NCI-H69 (cell line): Measurements from ENCODE around the gene CCNH.

Experiments used
- DNase-seq: peaks from one replicate; lab custom pipeline; 2025; lab: John Stamatoyannopoulos, UW

CCNH gene

DNA sequence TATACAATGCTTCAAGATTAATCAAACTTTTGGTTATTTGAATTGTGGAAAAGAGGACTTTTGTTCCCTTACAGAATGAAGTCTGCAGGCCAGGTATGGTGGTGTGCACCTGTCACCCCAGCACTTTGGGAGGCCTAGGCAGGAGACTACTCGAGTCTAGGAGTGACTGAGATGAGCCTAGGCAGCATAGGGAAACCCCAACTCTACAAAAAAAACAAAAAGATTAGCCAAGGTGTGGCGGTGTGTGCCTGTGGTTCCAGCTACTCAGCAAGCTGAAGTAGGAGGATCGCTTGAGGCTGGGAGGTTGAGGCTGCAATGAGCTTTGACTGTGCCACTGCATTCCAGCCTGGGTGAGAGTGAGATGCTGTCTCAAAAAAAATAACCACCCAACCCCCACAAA is 9.3 kb downstream of the CCNH start:
- DNase-seq = no peak

DNA sequence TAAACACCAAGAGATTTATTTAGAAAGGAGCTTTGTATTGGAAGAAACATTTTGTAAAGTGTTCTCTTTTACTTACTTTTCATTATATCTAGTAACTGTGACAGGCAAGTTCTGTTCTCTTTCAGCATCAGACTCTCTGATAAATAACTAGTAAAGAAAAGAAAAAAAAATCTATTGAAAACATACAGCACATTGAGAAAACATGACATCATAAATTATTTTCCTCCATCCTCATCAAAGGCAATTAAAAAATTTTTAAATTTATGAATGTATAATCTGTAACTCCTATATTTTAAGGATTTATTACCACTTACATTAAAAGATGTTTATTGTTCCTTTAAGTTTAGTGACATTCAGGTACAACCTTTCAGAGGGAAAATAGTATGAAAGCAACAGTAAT is 11.1 kb downstream of the CCNH start:
- no peak for DNase-seq

DNA sequence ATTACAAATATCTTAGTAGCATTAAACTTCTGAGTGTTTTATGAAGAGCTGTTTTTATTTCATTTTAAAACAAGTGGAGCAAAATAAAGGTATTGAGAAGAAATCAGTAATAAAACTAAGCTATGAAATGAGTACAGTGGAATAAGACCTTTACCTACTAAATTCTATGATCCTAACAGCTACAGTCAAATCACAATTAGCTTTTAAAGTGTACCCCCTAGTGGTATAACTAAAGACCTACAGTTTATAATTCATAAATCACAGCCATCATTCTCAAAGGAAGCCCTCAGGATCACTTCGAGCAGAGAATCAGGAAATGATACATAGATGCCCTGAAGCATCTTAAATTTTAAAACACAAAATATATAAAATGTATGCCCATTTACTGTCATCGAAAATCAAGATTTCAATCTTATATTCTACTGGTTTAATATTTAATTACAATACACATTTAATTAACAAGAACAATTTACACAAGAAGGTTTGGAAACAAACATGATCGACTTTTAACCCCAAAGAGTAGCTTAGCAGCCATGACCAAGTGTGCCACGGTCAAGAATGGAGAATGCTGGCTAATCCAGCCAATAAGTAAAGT is 12.3 kb downstream of the CCNH start:
- DNase-seq = peak; percentile 71

DNA sequence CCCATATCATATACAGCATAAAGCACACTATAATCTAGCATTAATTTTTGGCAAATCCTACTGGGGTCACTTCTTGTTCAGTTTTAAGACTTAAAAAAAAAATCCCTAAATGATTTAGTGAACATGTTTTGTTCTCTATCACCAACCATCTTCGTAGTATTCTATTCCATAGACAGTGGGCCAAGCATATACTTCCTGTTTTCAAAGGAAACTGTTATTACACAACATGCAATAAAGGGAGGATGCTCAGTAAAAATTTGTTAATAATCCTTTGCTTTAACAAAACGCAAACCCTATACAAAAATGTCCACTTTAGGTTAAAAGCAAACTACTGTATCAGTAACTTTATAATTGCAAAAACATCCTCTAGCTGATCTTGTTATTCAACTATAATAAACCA is 13.0 kb downstream of the CCNH start:
- no peak for DNase-seq

DNA sequence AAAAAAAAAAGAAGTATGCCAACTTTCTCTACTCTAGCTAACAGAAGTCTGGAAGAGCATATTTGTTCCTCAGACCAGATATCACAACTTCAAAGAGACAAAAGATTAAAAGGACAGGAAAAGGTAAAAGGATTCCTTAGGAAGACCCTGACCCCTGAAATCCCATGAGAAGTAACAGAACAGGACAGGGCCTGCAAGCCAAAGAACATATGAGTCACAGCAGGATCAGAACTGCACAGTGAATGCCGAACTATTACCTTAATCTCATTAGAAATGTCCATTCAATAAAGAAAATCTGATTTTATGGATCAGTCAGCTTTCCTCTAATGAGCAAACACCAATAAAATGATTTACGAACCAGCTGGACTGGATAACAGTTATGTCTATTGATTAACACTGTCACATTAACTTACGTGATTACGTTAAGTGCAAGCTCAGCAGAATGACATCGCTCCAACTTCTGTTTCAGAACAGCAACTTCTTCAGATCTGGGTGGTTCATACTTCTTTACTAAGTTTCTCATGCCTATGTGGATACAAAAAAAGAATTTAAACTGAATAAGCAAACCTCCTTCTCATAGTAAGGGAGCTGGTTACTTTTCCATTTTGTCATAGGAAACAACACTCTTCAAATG is 13.6 kb downstream of the CCNH start:
- DNase-seq = no peak

DNA sequence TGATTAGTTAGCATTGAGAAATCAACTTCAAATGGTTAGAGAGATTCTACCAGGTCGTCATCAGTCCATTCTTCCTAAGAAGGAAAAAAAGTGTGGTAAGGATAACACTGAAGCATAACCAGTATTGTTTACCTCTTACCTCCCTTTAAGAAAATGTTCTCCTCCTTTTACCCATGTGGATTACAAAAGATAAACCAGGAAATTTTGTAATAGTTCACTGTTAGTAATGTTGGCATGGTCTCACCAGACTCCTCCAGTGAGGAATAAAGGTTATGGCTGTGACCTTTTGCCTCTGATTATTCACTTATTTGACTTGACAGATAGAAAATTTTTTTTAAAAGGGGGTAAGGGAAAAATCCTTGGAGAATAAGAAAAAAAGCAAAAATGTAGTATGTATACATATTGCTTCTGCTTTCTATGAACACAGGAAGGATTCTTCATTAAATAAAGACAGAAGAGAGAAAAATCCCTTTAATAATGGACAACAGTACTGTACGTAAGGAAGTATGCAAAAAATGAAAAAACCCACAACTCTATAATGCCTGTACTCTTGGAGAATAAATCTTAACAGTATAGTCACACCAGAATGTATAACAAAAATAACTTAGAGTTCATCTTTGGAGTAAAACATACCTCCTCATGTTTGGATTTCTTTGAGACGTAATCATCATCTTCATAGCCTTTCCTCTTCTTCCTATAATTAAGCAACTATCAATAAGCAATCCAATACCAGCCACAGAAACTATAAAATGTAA is 18.1 kb downstream of the CCNH start:
- no peak for DNase-seq

DNA sequence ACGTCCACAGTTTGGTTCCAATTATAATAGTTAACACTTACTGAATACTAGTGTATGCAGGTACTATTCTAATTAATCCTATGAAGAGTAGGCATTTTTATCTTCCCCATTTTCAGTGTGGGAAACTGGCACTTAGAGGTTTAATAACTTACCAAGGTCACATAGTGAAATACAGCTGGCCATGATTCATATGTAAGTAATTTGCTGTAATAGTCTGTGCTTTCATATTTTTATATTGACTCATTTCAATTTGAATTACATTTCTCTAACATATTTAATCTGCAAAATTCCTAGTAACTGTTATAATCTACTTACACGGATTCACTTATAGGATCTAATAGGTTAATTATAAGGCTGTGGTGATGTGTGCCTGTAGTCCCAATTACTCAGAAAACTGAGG is 19.4 kb downstream of the CCNH start:
- DNase-seq = no peak

DNA sequence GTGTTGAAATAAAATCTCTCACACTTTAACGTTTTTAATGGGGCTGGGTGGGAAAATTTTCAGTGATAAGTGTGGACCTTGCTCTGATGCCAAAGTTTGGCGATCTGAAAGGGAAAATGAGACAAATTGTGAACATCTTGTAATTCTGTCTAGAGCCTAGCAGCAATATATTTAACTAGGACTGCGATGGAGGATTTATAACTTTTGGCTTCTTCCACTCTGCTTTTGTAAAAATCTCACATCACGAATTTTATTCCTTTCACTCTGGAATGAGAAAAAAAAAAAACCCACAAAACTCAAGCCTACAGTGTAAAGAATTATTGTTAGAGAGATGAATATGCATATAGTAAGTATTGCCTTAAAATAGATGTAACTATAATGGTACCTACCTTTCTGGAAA is 19.9 kb downstream of the CCNH start:
- DNase-seq = no peak

DNA sequence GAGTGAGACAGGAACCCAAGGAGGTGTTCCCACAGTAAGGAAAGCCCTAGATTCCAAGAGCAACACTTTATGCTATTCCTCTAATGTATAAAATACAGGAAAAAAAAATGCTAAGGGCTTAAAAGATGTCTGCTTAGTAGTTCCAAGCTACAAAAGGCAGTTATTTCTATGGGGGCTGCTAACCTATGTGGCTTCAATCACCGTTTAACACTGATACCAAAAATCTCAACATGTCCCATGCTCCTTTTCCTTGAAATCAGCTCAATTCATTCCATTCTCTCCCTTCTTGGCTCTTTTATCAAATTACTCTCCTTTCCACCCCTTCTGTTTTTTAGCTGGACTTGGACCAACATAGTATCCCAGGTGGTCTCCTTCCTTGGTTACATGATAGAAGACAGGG is 20.6 kb downstream of the CCNH start:
- DNase-seq = no peak

DNA sequence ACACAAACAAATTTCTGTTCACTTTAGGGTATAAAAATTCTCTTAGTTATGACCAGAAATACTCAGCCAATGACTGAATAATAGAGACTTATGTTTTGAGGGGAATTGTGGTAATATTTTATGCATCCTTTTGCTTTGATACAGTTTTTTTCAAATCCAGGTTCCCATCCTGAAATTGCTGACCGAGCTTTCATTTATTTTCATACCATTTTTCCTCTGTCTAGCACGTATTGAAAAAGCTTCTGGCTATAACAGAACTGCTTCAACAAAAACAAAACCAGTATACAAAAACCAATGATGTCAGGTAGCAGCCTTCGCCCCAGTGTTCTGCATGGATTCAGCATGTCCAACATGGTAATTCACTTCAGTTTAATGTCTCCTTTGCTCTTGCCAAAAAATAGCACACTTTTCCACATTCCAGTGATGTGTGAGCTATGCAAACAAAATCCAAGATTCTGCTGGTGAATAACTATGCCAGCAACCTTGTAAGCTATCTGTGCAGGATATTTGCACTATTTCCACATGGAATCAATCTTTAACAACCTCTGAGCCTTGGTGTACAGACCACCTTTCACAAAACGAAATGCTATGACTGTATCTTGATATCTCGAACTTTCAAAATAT is 22.0 kb downstream of the CCNH start:
- no peak for DNase-seq

DNA sequence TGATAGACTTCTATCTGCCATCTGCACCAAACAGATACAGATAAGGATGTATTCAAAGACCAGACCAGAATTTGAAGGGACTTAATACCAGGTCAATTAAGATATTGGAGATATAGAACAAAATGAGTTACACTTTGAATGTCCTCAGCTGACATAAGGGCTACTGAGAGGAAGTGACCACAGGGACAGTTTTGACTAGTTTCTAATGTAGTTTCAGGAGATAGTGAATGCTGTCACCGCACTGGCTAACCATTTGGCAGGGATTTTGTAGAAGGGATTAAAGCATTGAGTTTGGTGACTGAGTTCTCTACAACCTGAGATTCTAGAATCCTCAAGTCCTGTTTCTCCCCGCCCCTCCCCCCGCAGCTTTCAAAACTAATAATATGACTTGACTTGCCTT is 22.7 kb downstream of the CCNH start:
- no peak for DNase-seq

DNA sequence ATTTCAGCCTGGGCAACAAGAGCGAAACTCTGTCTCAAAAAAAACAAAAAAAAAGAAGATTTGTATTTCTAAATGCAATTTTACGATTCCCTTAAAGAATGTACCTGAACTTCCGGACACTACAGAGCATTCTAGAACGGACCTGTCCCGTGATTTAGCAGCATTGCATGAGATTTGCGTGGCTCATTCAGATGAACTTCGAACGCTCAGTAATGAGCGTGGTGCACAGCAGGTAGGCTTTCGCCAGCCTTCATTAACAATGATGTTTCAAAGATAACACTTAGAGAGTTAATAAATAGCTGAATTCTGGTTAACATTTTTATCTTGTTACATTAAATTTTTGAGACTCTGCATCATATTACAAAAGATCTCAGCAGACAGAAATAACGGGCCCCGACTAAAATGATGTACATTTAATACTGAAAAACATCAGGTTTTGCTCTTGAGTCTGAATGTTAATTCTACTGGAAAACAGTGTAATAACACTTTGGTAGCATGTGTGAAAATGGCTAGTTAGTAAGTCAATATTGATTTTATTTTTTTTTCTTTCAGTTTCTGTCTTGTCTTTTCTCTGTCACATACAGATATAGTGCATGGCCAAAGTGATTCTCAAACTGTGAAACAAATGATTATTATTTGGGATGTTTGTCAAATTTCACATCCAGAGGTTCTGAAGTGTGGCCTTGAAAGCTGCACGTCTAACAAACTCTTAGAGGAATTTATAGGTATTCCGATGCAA is 23.3 kb downstream of the CCNH start:
- DNase-seq = no peak

DNA sequence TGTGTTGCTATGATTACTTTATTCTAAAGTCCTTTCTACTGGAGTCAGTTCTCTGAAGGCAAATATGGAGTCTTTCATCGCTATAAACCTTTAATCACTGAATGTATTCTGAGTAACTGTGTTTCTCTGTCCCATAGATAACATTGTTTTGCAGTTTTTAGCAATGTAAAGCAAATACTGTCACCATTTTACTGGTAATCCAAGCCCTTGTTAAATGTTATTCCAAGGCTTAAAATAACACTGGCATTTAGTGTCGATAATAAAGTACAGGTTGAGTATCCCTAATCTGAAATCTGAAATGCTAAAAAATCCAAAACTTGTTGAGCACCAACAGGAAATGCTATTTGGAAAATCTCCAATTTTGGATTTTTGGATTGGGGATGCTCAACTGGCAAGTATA is 24.6 kb downstream of the CCNH start:
- no peak for DNase-seq

DNA sequence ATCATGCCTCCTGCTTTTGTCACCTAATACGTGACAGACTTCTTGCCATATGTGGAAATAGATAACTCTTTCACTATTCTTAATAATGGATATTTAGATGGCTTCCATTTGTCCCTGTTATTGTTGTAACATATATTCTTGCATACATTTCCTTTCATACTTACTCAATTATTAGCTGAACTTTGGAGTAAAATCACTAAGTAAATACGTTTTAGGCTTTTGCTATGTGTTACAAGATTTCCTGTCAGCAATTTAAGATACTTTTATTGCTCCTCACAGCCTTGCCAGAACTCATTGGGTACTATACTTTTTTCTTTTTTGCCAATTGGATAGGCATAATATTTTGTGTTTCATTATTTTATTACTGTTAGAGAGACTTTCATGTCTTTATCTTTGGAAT is 26.9 kb downstream of the CCNH start:
- DNase-seq = no peak

DNA sequence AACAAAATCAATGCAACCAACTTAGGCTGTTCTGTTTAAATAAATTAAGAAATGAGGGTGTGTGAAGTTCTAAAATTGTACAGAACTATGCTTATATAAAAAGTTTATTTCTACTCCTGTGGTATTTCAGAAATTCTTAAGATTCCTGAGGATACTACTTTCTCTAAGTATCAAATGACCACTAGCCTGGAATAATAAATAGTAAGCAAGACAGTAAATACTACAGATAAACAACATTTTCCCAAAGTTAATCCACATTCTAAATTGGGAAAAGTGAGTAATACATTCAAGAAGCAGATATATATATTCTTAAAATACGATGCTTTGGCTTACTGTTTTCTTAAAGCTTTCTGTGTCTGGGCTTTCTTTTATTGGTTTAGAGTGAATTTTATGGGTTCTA is 29.5 kb downstream of the CCNH start:
- no peak for DNase-seq

DNA sequence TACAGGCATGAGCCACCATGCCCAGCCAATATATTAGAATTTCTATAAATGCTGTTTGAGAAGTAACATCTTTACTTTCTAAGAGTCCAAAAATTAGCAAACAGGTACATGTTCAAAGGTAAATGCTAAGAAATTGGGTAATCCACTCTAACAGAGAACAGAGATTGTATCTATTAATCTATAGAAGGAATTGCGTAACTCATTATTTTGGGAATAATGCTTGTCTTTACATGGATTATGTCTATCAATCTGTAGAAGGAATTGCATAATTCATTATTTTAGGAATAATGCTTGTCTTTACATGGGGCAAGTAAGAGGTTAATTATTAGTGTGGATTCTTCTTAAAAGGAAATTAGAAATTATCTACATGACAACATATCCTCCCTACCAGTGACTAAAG is 30.5 kb downstream of the CCNH start:
- no peak for DNase-seq

DNA sequence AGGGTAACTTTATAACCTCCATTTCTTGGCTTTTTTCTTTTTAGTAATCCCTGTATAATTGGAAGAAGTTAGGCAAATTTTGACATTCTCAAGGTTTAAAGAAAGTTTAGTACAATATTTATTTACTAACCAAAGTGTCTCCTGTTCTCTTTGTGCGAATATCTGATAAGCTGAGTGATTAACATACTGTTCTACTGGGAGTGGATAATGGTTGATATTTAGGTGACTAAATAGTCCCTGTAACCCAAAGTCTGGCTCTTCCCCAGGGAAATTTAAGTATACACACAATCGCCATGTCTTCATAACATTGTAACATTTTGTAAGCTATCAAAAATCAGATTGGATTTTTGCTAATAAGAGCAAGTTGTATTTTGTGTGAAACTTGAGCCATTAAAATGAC is 40.0 kb downstream of the CCNH start:
- no peak for DNase-seq

DNA sequence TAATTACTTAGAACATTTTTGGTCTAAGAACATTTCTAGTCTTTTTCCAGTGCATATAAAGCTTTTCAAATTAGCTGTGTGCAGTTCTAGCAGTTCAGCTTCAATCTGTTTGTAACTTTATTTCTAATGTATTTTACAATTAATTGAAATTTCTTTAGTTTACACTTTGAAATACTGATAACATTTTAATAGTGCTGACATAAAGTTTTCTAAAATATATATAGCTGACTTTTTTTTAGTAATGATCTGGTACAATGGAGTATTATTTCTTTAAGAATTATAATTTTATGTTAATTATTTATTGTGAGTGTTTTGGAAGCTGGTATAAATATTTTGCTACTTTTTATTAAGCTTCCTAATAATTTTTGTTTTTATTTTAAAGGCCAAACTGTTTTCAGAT is 43.3 kb downstream of the CCNH start:
- no peak for DNase-seq

DNA sequence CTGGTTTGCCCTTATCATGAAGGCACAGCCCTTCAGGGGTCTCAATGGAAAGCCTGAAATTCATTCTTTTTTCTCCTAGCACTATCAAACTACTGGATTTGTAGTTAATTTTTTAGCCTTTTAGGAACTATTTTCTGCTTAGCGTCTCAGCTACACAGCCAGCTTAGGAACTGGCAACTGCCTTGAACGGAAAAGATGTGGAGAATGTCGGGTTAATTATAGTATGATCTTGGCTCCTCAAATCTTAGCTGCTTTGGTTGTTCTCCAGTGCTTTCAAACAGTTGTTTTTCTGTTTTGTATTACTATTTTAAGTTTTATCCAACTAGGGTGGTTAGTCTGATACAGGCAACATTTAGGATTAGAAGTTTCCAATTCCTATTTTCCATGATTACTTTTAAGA is 44.1 kb downstream of the CCNH start:
- no peak for DNase-seq

DNA sequence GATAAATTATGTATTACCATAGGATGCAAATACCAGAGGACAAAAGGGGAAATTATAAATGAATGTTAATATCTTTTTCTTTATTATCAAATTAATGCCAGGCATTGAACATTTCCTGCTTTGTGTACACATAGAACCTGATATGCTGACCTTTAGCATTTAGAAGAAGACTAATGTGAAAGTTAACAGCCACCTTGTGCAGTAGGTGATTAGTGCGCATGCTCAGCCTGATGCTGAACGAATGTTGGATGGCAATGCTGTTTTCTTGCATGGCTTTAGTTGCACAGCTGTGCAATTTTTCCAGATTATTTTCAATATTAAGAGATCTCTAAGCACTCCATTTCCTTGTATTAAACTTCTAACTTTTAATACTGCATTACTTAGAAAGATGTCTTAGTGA is 45.5 kb downstream of the CCNH start:
- DNase-seq = peak; percentile 31

DNA sequence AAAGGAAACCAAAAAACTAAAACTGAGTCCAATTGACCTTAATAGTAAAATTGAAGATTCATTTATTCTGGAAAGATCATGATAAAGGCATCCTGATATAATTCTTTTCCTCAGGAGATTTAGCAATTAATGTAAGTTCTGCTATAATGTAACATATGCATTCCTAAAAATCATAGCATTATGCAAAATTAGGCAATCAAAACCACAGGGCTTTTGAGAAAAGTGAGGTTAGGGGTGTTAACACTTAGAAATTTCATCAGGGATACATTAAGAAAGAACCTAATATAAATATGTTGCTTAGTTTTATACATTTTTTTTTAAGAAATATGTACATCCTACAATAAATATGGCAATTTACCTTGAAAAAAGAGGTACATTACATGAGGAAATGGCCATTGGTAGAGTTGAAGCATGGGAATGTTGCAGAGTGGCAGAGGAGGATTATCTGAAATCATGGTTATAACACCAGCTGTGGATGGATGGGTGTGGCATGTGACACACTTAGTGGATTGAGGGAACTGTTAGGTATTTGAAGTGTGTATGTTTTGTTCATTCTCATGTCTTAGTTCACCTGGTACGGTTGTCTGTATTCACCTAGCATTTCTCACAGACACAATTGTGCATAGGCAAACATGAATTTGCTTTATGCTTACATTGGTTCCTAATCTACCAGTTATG is 51.1 kb downstream of the CCNH start:
- DNase-seq = no peak

DNA sequence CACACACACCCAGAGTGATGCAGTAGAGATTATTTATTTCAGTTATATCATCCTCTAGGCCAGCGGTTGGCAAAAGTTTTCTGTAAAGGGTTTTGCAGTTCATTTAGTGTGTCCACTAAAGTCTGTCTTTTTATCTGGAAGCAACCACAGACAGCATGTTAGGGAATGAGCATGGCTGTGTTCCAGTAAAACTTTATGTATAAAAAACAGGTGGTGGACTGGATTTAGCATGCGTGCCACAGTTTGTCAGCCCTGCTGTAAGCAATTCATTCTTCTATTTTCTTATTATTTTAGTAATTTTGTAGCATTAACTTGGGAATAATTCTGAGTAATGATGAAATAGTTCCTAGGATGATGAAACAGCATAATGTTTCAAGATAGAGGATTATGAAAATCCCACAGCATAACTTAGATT is 51.7 kb downstream of the CCNH start:
- no peak for DNase-seq
